ENCODE results near the gene PP2D1.

- TF ChIP-seq CTCF (conservative IDR thresholded peaks at IDR 0.05 in 1 of 2, IDR thresholded peaks at IDR 0.05 in 1 of 2; ENCODE audit: low read depth in 1 of 2, low read length in 2 of 2) (no peak), EZH2 (IDR thresholded peaks at IDR 0.05; ENCODE audit: low read length, missing control alignments) (no peak)
These were observed 49.1 kb upstream of the PP2D1 start for GRCh38 chr3:20060974-20061685.
